ENCODE data around the gene SEC24B.
"Not testable (repeated sequence)": the region's sequence is repeated elsewhere in the genome, so short reads cannot be mapped to it uniquely, and the experiment has no call there.

The SEC24B gene

DNA sequence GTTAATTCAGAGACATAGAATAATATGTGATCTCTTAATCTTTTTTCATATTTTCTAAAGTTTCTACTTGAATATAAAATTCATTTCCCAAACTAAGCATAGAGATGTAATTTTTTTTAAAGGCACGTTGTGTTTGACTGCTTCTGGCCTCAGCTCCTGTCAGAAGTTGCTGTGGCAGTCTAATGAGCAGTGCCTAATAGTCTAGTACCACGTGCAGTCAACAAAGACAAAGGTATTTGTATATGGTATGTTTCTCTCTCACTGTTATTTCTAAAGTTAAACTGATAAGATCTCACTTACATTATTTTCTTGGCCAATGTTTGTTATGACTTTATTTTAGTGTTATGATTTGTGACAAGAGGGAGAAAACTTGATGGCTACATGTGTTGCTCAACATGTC is 77.8 kb downstream of the SEC24B start:
- DNase-seq = no peak

DNA sequence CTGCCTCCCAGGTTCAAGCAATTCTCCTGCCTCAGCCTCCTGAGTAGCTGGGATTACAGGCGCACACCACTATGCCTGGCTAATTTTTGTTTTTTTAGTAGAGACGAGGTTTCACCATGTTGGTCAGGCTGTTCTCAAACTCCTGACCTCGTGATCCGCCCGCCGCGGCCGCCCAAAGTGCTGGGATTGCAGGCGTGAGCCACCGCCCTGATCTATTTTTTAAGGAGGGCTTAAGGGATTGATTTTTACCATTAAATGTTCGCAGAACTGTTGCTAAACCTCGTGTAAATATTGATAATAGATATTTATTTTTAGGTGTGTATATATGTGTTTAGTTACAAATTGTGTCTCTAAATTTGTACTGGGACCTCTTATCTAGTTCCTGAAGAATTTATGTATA is 79.8 kb downstream of the SEC24B start:
- DNase-seq = not testable (repeated sequence)

DNA sequence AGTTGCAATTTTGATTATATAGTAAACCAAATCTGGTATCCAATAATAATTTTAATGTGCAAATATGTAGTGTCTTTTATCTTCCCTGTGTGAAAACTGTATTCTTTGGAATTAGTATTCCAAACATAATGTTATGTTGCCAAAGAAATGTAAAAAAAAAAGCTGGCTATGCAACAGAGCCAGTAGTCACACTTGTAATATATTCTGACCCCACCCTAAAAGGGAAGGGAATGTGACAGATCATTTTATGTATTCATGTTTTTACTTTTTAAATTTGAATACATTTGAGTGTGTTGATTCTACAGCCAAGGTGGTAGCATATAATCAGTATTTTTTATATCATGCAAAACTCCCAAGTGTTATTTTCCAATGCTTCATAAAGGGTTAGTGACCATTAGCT is 98.6 kb downstream of the SEC24B start:
- DNase-seq = no peak

DNA sequence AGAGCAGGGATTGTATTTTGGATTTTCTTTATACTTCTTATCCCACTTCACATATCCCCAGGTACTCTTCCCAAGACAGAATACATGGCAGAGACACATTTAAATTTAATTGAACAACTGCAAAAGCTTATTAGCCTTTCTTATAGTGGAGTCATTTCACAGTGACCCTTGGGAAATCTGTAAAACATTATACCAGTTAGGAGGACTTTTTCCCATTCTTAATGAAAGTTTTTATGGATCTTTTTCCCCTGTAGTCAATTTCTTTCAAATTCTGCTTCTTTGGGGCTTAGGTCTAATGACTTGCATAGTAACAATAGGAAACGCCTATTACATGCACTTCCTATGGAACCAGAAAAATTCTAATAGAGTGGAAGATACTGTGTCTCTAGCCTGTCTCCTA is 111.8 kb downstream of the SEC24B start:
- no peak for DNase-seq

DNA sequence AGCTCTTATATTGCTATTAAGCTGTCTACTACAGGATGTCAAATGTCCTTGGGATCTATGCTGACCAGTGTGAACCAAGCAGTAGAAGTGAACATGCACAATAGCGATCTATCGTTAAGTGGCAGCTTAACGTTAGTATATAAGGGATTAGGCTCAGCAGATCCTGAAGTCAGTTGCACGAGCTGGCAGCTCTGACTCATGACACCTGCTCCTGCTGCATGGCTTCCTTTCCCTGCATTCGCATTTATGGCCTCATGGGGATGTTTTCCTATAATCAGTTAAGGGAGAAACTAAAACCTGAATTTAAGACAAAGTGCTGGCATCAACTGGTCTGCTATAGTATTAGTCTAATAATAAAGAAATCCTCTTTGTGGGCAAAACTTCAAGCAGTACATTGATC is 113.8 kb downstream of the SEC24B start:
- DNase-seq = no peak

DNA sequence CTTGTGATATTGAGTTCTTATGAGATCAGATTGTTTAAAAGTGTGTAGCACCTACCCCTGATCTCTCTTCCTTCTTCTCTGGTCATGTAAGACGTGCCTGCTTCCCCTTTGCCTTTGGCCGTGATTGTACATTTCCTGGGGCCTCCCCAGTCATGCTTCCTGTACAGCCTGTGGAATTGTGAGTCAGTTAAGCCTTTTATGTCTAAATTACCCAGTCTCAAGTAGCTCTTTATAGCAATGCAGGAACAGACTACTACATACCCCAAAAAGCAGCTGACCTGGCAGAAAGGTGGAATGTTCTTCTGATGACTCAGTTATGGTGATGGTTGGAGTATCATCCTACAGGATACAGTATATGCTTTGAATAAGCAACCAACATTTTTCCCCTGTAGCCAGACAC is 115.0 kb downstream of the SEC24B start:
- DNase-seq = no peak

DNA sequence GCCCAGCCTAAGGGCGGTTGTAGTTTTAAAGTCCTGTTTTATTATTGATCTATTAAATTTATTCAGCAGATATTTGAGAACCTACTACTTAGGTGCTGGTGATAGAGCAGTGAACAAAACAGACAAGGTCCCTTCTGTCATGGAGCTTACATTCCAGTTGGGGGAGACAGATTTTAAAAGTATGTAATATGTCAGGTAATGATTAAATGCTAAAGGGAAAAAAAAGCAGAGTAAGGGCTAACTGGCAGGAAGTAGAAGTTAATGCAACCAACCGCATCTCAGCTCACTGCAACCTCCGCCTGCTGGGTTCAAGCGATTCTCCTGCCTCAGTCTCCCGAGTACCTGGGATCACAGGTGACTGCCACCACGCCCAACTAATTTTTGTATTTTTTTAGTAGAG is 118.6 kb downstream of the SEC24B start:
- no peak for DNase-seq

DNA sequence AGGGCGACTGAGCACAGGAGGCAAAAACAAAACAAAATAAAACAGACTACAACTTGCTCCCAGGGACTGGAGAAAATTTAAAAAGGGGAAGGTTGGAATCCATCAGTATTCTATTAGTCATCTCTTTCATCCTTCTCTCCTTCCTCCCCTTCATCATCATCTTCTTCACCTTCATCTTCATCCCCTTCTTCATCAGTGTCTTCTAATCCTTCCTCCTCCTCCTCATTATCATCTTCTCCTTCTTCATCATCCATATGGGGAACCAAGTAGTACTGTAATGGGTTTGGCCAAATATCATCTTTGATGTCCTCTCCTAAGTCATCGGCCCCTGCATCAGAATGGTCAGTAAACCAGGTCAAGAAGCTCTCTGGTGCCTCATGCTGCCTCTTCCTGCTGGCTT is 119.5 kb downstream of the SEC24B start:
- DNase-seq = no peak

DNA sequence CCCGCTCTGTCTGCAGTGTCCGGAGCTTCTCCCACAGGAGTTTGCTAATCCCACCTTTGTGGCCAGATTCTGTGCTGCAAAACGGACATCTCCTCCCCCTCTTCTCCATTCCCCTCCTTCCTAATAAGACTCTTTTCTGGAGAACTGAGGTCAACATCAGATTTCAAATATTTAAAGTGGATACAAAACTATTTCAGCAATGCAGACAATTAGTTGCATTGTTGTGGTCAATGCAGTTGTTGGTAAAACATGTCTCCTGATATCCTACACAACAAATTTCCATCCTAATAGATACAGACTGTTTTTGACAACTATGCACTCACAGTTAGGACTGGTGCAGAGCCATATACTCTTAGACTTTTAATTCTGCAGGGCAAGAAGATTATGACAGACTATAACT is 121.4 kb downstream of the SEC24B start:
- no peak for DNase-seq

DNA sequence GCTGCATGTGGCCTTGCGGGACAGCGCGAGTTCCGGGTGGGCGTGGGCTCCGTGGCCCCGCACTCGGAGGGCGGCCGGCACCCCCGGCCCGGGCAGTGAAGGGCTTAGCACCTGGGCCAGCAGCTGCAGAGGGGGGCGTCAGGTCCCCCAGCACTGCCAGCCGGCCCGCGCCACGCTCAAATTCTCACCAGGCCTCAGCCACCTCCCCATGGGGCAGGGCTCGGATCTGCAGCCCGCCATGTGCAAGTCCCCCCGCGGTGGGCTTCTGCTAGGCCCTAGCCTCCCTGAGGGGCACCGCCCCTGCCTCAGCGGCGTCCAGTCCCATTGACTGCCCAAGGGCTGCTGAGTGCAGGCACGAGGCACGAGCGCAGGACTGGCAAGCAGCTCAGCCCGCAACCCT is 123.8 kb downstream of the SEC24B start:
- no peak for DNase-seq

DNA sequence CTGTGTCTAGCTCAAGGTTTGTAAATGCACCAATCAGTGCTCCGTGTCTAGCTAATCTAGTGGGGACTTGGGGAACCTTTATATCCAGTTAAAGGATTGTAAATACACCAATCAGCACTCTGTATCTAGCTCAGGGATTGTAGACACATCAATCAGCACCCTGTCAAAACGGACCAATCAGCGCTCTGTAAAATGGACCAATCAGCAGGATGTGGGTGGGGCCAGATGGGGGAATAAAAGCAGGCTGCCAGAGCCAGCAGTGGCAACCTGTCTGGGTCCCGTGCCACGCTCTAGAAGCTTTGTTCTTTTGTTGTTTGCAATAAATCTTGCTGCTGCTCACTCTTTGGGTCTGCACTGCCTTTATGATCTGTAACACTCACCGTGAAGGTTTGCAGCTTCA is 124.5 kb downstream of the SEC24B start:
- DNase-seq = not testable (repeated sequence)

DNA sequence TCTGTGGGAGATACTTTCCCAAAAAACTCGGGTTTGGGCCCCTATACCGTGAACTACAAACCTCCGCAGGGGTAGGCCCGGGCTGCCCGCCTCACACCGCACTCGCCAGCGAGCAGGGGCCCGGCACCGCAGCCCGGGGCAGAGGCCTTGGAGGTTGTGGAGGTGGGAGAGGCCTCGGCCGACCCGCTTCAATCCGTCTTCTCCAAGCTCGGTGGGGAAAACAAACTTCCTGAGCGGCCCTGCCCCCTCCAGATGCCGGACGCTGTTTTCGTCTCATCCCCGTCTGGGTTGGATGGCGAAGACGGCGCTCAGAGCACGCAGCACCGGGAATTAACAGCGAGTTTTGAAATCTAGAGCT is 126.0 kb downstream of the SEC24B start:
- DNase-seq = no peak

DNA sequence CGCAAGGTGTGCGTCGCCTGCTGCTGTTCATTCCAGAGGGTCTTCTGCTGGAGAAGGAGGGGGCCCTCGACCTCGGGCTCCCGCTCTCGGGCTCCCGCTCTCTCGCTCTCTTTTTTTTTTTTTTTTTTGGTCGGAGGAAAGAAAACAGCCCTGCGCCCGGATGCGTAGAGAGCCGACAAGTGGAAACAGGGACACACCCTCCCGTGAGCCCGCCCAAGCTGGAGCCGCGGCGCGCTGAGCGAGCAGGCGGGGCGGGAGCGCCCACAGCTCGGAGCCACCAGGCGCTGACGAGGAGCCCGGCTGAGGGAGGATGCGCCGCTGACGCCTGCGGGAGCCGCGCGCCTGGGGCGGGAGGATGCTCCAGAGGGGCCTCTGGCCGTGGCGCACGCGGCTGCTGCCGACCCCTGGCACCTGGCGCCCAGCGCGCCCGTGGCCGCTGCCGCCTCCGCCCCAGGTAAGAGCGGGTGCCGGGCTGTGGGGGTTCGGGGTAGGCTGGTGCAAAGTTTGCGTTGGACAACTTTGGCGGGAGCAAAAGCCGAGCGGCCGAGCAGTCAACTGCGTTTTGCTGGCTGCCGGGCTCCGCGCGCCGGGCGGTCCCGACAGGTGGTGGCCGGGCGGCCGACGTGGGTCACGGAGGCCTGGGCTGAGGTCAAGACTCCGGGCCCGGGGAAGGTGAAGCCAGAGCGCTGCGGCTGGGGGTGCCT is 126.5 kb downstream of the SEC24B start, which contains the start of gene MCUB:
TSS of gene MCUB (plus strand) at position 264 of the 704 bp plus-strand sequence. CDS start at position 356, 92 bp downstream.
- peak; percentile 85 for DNase-seq

DNA sequence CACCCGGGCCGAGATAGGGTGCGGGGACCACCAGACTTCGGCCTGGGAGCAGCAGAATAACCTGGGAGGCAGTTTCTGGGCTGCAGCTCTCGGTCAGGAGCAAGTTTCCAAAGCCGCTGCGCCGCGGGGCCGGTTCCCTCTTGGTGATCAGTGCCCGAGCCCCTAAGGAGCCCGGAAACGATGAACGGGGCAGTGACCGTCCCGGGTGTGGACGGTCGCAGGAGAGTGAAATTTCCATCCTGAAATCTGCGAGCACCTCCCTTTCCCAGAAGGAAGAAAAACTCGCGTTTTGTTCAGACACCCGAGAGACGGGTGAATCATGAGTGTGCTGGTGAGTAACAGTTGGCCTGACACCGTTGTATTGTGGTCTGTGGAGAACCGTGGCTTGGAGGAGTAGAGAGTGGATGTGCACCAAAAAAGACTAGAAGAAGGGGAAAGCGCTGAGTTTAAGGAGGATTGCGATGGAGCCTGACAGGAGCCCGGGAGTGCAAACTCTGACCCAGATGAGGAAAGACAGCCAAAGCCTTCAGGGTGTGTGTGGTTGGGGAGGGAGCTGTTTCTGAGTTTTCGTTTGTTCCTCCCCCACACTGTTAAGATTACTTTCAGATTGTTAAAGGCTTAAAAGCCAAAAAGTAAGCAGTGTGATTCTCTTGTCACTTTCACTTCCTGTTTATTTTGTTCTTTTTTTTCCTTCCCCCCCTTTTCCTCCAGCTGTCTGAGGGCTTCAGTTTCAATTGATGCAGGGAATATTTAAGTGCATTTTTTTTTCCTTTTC is 127.3 kb downstream of the SEC24B start:
- DNase-seq = peak; percentile 29

DNA sequence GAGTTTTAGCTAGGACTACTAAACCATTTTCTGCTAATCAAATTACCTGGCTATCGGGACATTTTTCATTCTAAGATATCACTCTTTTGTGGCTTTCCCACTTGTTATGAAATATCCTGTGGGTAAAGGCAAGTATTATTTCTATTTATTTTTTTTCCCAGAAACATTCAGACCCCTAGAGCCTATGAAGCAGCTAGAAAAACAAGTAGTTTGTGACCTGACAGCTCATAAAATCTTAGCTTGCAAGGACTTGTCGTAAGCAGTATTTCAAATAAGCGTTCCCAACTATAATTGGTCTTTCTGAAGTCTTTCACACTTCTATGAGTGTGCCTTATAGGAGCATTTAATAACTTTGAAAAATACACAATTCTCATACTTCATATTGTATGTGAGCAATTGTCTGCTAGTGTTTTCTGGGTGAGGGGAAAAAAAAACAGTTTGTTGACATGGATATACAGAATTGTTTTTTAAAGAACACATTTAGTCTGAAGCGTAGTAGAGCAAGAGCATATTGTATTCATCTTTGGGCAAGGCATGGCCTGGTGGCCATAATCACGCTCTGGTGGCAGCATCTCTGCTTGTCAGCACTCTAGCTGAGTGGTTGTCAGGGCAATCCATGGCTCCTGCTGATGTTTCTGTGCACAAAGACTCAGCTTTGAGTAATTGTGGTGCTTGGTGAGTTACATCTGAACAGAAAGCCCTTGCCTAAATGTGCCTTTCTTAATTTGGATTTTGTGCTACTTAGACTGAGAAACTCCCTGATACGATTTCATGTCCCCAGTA is 129.0 kb downstream of the SEC24B start:
- DNase-seq = peak; percentile 25

DNA sequence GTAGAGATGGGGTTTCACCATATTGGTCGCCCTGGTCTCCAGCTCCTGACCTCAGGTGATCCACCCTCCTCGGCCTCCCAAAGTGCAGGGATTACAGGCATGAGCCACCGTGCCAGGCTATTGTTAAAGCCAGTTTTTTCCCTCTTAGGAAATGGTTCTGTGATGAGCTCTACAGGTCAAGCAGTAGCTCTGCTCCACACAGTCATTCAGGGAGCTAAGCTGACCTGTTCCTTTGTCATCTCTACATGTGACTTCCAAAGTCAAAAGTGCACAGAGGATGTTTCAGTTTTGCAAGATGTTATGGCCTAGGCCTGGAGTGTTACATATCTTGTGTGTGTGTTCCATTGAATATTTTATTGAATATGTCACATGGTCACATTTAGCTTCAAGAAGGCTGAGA is 137.9 kb downstream of the SEC24B start:
- no peak for DNase-seq

DNA sequence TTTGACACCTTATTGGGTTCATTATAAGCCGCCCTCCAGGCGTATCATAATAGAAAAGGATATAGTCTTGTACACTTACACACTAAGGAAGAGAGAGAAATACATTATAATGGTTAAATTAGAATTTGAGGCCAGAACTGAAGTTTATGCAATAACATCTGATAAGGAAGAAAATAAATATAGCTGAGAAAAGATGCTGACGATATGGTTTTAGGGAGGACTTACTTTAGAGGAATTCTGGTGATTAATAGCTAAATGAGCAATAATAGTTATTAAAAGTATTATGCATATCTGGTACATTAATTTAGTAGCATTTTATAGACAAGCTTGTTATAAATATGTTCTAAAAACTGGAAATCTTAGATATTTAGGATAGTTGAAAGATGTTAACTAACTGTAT is 138.5 kb downstream of the SEC24B start:
- DNase-seq = no peak

DNA sequence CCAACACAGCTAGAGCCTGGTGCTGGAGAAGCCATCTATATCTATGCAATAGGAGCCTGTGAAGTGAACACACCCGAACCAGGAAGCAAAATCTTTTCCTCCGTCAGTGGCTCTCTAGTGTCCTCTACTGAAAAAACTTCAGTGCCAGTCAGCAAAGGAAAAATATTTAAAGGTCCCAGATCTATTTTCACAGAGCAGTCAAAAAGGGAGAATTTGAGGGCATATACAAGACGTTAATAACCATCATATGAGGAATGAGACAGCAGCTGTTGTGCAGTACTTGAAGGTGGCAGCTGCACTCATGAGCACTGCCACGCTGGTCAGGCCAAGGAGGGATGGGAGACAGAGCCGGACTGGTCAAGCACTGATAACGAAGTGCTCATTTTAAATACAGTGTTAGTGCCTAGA is 140.8 kb downstream of the SEC24B start:
- no peak for DNase-seq

DNA sequence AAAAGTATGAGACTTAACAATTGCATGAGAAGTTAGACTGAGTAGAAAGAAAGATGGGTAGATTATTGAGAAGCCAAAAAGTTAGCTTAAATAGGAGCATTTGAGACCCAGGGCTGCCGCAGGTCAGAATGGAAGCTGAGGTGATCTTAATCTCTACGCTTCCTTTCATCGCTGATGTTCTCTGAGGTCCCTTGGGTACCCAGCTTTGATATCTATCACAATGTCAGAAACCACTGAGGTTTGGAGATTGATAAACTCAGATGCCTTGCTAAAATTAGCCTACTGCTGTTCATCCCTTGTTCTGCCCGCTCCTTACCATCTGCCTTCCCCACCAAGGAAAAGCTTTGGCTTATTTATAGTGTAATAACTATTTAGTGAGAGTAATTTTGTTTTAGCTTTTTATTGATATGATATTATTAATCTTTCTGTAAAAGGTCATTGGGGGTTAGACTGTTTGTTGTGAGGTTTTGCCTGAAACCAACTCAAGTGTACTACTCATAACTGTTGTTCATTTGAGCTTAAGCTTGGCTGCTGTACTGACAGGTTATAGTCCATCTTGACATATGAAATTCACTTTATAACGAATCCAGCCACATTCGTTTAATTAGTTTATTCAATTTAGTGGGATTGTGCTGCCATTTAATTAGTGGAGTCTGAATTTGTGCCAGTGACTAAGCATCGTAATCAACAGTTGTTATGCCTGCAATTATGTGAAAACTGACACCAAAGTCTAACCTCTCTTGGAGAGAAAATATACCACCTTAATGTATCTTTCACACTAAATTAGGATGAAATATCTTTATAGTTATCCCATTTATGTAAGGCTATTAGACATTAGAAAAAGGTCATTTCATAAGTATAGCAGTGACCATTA is 141.6 kb downstream of the SEC24B start:
- DNase-seq = no peak

DNA sequence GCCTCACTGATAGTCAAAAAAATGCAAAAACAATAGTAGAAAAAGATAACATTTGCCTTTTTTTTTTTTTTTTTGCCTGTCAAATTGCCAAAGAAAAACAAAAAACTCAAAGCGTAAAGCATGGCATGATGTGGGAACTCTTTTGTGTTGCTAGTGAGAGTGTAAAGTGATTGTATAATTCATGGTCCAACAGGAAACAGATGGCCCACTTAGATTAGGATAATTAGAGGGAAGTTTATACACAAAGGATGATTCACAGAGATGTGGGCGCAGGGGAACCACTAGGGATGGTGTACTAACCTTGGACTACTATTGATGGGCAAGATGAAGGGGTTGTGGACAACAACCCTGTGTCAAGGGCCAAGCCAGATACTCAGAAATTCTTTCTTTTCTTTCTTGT is 142.8 kb downstream of the SEC24B start:
- no peak for DNase-seq

DNA sequence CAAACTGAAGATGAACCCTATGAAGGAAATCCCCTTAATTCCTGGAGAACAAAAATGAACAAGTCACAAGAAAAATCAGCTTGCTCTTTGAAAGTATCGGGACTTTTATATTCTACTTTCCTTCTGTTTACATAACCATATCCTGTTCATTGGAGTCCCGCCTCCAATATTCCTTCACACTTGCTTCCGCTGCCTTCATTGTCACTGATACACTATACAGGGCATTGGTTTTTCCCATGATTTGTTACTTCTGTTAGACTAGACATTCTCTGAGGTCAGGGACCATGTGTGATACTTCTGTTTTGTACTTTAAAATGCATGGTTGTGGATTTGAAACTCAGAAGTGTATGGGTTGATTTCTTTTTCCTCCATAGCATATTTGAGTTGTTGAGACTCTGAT is 145.2 kb downstream of the SEC24B start:
- DNase-seq = no peak

DNA sequence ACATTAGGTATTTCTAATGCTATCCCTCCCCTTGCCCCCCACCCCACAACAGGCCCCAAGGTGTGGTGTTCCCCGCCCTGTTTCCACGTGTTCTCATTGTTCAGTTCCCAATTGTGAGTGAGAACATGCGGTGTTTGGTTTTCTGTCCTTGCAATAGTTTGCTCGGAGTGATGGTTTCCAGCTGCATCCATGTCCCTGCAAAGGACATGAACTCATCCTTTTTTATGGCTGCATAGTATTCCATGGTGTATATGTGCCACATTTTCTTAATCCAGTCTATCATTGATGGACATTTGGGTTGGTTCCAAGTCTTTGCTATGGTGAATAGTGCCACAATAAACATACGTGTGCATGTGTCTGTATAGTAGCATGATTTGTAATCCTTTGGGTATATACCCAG is 146.4 kb downstream of the SEC24B start:
- not testable (repeated sequence) for DNase-seq

DNA sequence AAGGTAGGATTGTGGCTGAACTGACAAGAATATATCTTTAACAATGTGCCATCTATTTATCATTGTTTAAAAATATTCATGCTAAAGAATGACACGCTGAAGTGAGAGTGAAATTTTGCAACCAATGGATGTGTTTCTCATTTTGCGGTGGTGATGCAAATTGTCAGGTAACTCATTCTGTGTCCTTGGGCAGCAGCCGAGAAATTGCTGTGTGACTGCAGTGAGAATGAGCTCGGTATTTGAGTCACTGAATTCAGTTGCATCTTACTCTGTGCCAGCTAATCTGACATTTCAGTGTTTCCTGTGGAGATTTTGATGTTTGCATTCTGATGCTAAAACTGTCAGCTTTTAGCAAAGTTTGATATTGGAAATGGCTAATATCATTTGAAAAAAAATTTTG is 154.6 kb downstream of the SEC24B start:
- no peak for DNase-seq
